OCI-LY7 (cell line): ENCODE results near the gene KCNJ16. TPM values are rescaled to one million over a fixed set of nuclear protein-coding genes. Genes with fewer than 3 reads are reported as not detected.

Experiments used
- BruUV-seq: library from RNA; stranded (reverse); fragments of 400-500 nt; replicated peaks from 2 replicates; lab custom pipeline; 2021; lab: Mats Ljungman, UMichigan
- CTCF ChIA-PET: fragments of 300-600 bp; sonication (Branson Sonifier 250); formaldehyde crosslinking; loops from one replicate; lab custom pipeline; 2022; ENCODE audit warnings: antibody characterized with exemption; ENCODE audit not compliant: unreplicated experiment; lab: Charles Lee
- POLR2A ChIA-PET: fragments of 300-600 bp; sonication (Branson Sonifier 250); formaldehyde crosslinking; loops from one replicate; lab custom pipeline; 2022; ENCODE audit warnings: antibody characterized with exemption; lab: Charles Lee
- DNase-seq: peaks from one replicate; pipeline ENCODE4 v3.0.0-alpha.2; 2015; ENCODE audit warnings: low spot score
- H2AFZ ChIP-seq: fragments of 200-600 bp; sonication (generic), shearing (Covaris generic); 2 replicates; pipeline ENCODE4 v1.6.1; 2014; ENCODE audit warnings: mild to moderate bottlenecking, antibody characterized with exemption, low read length, moderate library complexity
- H3K27ac ChIP-seq: fragments of 200-600 bp; sonication (generic); 2 replicates; pipeline ENCODE4 v1.5.1; 2014; ENCODE audit warnings: mixed run types, low read depth, mild to moderate bottlenecking, moderate library complexity, low read length, inconsistent platforms; ENCODE audit not compliant: poor library complexity, severe bottlenecking
- H3K36me3 ChIP-seq: fragments of 200-600 bp; sonication (generic); 2 replicates; pipeline ENCODE4 v1.6.1; 2014; ENCODE audit warnings: mild to moderate bottlenecking, antibody characterized with exemption, low read length, moderate library complexity, mixed read lengths; ENCODE audit not compliant: insufficient read depth
- H3K4me1 ChIP-seq: fragments of 200-600 bp; sonication (generic); 2 replicates; pipeline ENCODE4 v1.5.1; 2014; ENCODE audit warnings: mild to moderate bottlenecking, low read length; ENCODE audit not compliant: insufficient read depth, poor library complexity, severe bottlenecking
- H3K4me2 ChIP-seq: fragments of 200-600 bp; sonication (generic); 2 replicates; pipeline ENCODE4 v1.6.1; 2014; ENCODE audit warnings: mild to moderate bottlenecking, low read length
- H3K4me3 ChIP-seq: fragments of 200-600 bp; sonication (generic); 2 replicates; pipeline ENCODE4 v1.5.1; 2014; ENCODE audit warnings: mild to moderate bottlenecking, low read depth, low read length; ENCODE audit not compliant: poor library complexity, severe bottlenecking
- H3K79me2 ChIP-seq: fragments of 200-600 bp; sonication (generic); 2 replicates; pipeline ENCODE4 v1.6.1; 2016; ENCODE audit warnings: low read depth, mild to moderate bottlenecking, low read length, moderate library complexity, mixed read lengths; ENCODE audit not compliant: insufficient read depth
- H3K9me2 ChIP-seq: fragments of 200-600 bp; sonication (generic); 2 replicates; pipeline ENCODE4 v1.6.1; 2016; ENCODE audit warnings: mild to moderate bottlenecking, low read length, mixed read lengths; ENCODE audit not compliant: insufficient read depth
- H3K9me3 ChIP-seq: fragments of 200-600 bp; sonication (generic); 2 replicates; pipeline ENCODE4 v1.6.1; 2014; ENCODE audit warnings: mild to moderate bottlenecking, mixed run types, low read length, mixed read lengths
- H4K20me1 ChIP-seq: fragments of 200-600 bp; sonication (generic); 2 replicates; pipeline ENCODE4 v1.6.1; 2014; ENCODE audit warnings: mild to moderate bottlenecking, antibody characterized with exemption, low read length, moderate library complexity, mixed read lengths; ENCODE audit not compliant: insufficient read depth
- CTCF ChIP-seq: fragments of 200-600 bp; sonication (generic); conservative IDR thresholded peaks from 2 replicates; pipeline ENCODE4 v1.5.1; 2014; ENCODE audit warnings: mild to moderate bottlenecking, antibody characterized with exemption, low read length, moderate library complexity, mixed read lengths
- EZH2phosphoT487 ChIP-seq: fragments of 200-600 bp; sonication (generic); IDR thresholded peaks from 2 replicates; pipeline ENCODE4 v1.6.1; 2018; ENCODE audit warnings: low read depth, borderline replicate concordance, mild to moderate bottlenecking, mixed run types, antibody characterized with exemption, low read length, moderate library complexity, mixed read lengths
- intact Hi-C: fragments of 100-400 bp; cut with micrococcal nuclease; formaldehyde crosslinking; loops from one replicate; pipeline ENCODE4 v1.10.0; 2022; ENCODE audit not compliant: unreplicated experiment
- total RNA-seq, 2 experiments: library from RNA; depleted of rRNA in 1 of 2; stranded (reverse); fragments of >200 nt in 1 of 2; shearing (Covaris generic) in 1 of 2; gene quantifications; 2 replicates each; pipeline ENCODE4 v1.2.3, GENCODE V29; 2014 to 2022

Gene KCNJ16
- total RNA-seq, 2 experiments from 2014 or later, result not detected

- intact Hi-C loops, result no loop called here
- Histone ChIP-seq H4K20me1 (no peaks in the 10 kb centered on the region), H3K36me3 (no peaks in the 10 kb centered on the region), H3K79me2 (no peaks in the 10 kb centered on the region), H3K4me2 (no peak overlapping the region), H3K9me2 (no peaks in the 10 kb centered on the region), H3K4me1 (no peaks in the 10 kb centered on the region), H3K27ac (no peak overlapping the region), H3K9me3 (no peaks in the 10 kb centered on the region), H3K4me3 (no peak overlapping the region), H2AFZ (no peak overlapping the region)
- ChIA-PET POLR2A (interaction anchor here (0.6 to 1.0 kb wide), 2 partner anchors 11 to 44 kb away, joined by 3 read pairs; no protein-coding TSS in a partner anchor), CTCF (no interaction called here)
- BruUV-seq, result no TSS peak
- TF ChIP-seq CTCF (no peak), EZH2phosphoT487 (no peak)
- DNase-seq, result no peak
Observed at GRCh38 chr17:70073799-70074198, 1.2 kb upstream of the KCNJ16 start.

- Histone ChIP-seq H3K27ac (no peak overlapping the region), H3K4me1 (no peaks in the 10 kb centered on the region), H4K20me1 (no peaks in the 10 kb centered on the region), H3K4me2 (no peak overlapping the region), H3K36me3 (no peaks in the 10 kb centered on the region), H3K79me2 (no peaks in the 10 kb centered on the region), H3K4me3 (no peak overlapping the region), H2AFZ (no peak overlapping the region), H3K9me3 (no peaks in the 10 kb centered on the region), H3K9me2 (no peaks in the 10 kb centered on the region)
- intact Hi-C loops, result no loop called here
- no peak for TF ChIP-seq EZH2phosphoT487
- no peak for TF ChIP-seq CTCF
- CTCF ChIA-PET, result no interaction called here
- POLR2A ChIA-PET, result interaction anchor here (0.6 to 1.0 kb wide), 3 partner anchors 11 to 44 kb away, joined by 3 to 7 read pairs (median 3); no protein-coding TSS in a partner anchor
- no peak for DNase-seq
- BruUV-seq, result no TSS peak
Observed at GRCh38 chr17:70074236-70074830, 692 bp upstream of the KCNJ16 start.

- no peaks in the 10 kb centered on the region for H3K9me2 ChIP-seq
- TF ChIP-seq CTCF (no peak), EZH2phosphoT487 (no peak)
- H2AFZ ChIP-seq, result no peak overlapping the region
- H3K9me3 ChIP-seq, result no peaks in the 10 kb centered on the region
- H4K20me1 ChIP-seq, result no peaks in the 10 kb centered on the region
- H3K27ac ChIP-seq, result no peak overlapping the region
- no peak overlapping the region for H3K4me2 ChIP-seq
- no peak for DNase-seq
- intact Hi-C loops, result no loop called here
- no peak overlapping the region for H3K4me3 ChIP-seq
- CTCF ChIA-PET, result no interaction called here
- BruUV-seq, result no TSS peak
- no peaks in the 10 kb centered on the region for H3K36me3 ChIP-seq
- no peaks in the 10 kb centered on the region for H3K79me2 ChIP-seq
- no peaks in the 10 kb centered on the region for H3K4me1 ChIP-seq
- POLR2A ChIA-PET, result no interaction called here
Observed at GRCh38 chr17:70076189-70076588, 1.2 kb downstream of the KCNJ16 start.
